ENCODE measurements around the gene FBXO8.

GRCh38 chr4:174254613-174255012 is 28.9 kb downstream of the FBXO8 start:
- TF ChIP-seq CTCF (conservative IDR thresholded peaks at IDR 0.05; ENCODE audit: low read length): no peak
- TF ChIP-seq EZH2phosphoT487 (IDR thresholded peaks at IDR 0.05; ENCODE audit: borderline replicate concordance, low read depth, low read length): no peak

All from OCI-LY7 (cell line).